ENCODE data around the gene CEP112.

Gene CEP112

DNA sequence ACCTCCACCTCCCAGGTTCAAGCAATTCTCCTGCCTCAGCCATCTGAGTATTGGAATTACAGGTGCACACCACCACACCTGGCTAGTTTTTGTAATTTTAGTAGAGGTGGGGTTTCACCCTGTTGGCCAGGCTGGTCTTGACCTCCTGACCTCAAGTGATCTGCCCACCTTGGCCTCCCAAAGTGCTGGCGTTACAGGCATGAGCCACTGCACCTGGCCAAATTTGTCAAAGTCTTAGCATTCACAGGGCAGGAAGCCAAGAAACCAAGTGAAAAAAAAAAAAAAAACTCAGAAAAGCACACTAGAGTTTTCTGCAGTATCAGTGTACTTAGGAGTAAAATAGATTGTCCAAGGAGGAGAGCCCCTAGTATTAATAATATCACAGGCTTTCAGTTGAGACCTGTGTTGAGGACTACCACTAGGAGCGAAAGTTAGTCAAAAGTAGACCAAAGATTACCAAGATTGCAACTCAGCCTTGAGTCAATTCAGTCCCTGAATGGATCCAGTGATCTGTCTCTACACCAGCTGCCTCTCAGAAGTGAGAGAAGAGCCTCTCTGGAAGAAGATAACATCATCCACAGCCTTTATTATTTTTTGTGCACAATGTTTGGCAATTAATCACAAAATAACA, 159.7 kb downstream of the CEP112 start:
- H3K9me3 ChIP-seq (ENCODE audit: severe bottlenecking), result no peaks in the 10 kb centered on the region
- TF ChIP-seq, protein P1, sequence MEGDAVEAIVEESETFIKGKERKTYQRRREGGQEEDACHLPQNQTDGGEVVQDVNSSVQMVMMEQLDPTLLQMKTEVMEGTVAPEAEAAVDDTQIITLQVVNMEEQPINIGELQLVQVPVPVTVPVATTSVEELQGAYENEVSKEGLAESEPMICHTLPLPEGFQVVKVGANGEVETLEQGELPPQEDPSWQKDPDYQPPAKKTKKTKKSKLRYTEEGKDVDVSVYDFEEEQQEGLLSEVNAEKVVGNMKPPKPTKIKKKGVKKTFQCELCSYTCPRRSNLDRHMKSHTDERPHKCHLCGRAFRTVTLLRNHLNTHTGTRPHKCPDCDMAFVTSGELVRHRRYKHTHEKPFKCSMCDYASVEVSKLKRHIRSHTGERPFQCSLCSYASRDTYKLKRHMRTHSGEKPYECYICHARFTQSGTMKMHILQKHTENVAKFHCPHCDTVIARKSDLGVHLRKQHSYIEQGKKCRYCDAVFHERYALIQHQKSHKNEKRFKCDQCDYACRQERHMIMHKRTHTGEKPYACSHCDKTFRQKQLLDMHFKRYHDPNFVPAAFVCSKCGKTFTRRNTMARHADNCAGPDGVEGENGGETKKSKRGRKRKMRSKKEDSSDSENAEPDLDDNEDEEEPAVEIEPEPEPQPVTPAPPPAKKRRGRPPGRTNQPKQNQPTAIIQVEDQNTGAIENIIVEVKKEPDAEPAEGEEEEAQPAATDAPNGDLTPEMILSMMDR (IDR thresholded peaks at IDR 0.05; ENCODE audit: low read depth, low read length), result no peak

DNA sequence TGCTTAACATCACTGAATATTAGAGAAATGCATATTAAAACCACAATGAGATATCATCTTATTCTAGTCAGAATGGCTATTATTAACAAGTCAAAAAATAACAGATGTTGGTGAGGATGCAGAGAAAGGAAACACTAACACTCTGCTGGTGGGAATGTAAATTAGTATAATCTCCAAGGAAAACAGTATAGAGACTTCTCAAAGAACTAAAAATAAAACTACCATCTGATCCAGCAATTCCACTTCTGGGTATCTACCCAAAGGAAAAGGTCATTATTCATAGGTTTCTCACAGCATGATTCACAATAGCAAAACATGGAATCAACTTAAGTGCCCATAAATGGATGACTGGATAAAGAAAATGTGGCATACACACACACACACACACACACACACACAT, 166.4 kb downstream of the CEP112 start:
- H3K9me3 ChIP-seq (ENCODE audit: severe bottlenecking), result no peaks in the 10 kb centered on the region
- no peak overlapping the region for H3K4me3 ChIP-seq (ENCODE audit: low read depth, low read length)
- TF ChIP-seq, protein P1 (IDR thresholded peaks at IDR 0.05; ENCODE audit: low read depth, low read length), result no peak
- DNase-seq, result no peak
- no peaks in the 10 kb centered on the region; the same call in 1 of the 2 replicates for H3K36me3 ChIP-seq
- no peak overlapping the region for H3K27ac ChIP-seq
- no peaks in the 10 kb centered on the region for H3K27me3 ChIP-seq (ENCODE audit: insufficient read depth, low read depth, severe bottlenecking)

More for the DNA sequence above, 159.7 kb downstream of the CEP112 start:
- no peaks in the 10 kb centered on the region for H3K27me3 ChIP-seq (ENCODE audit: insufficient read depth, low read depth, severe bottlenecking)
- no peak for DNase-seq
- H3K36me3 ChIP-seq, result no peaks in the 10 kb centered on the region
- no peak overlapping the region for H3K27ac ChIP-seq
- no peak overlapping the region for H3K4me3 ChIP-seq (ENCODE audit: low read depth, low read length)

DNA sequence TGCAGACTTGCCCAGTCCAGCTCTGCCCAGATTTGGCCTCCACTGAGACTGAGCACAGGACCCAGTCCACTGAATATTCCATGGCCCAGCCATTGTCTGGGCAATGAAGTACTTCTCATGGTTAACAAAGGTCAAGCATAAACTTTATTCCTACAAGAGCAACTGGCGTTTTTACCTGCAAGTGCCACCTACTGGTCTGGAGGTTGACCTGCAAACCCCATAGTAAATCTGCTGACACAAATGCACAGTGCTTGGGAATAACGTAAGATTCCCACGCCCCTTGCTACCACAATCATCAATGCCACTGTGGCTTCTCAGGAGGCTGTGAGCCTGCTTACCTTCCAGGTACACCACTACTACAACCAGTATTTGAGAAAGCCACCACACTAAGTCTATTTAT, 170.2 kb downstream of the CEP112 start:
- no peak for DNase-seq
- Histone ChIP-seq H3K4me3 (ENCODE audit: low read depth, low read length) (no peak overlapping the region), H3K36me3 (no peaks in the 10 kb centered on the region; the same call in 1 of the 2 replicates), H3K27me3 (ENCODE audit: insufficient read depth, low read depth, severe bottlenecking) (no peaks in the 10 kb centered on the region), H3K27ac (no peak overlapping the region), H3K9me3 (ENCODE audit: severe bottlenecking) (no peaks in the 10 kb centered on the region)
- TF ChIP-seq, protein P1 (IDR thresholded peaks at IDR 0.05; ENCODE audit: low read depth, low read length), result no peak

DNA sequence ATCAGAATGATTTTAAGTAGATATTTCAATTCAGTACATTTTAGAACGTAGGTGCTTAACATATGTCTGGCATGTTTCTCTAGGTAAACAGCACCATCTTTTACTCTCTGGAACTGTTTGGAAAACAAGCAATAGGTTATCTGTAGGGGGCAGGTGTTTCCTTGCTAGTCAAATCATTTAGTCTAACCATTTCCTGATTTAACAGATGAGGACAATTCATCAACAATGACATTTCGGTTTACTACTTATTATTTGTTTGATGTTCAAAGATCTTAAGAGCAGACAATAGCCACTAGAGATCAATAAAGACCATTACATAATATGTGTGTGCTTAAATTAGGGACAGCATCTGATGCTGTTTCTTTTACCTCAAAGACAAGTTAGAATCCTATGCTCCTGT, 173.1 kb downstream of the CEP112 start:
- Histone ChIP-seq H3K27ac (no peak overlapping the region), H3K9me3 (ENCODE audit: severe bottlenecking) (no peaks in the 10 kb centered on the region)

DNA sequence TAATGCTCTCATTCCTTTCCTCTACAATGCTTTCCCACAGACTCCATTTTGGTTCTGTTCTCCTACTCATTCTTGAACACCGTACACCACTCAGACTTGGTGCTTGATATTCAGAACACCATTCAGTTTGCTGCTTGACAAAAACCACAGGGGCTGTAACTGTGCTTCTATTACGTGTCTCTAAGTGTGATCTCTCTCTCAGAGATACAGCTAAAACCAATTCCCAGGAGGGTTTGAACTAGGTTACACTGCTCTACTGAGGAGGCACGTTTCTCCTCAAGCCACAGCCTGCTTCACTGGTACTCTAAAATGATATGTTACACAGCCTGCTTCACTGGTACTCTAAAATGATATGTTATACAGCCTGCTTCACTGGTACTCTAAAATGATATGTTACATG, 175.7 kb downstream of the CEP112 start:
- no peaks in the 10 kb centered on the region for H3K9me3 ChIP-seq (ENCODE audit: severe bottlenecking)
- TF ChIP-seq, protein P1 (IDR thresholded peaks at IDR 0.05; ENCODE audit: low read depth, low read length), result no peak
- H3K4me3 ChIP-seq (ENCODE audit: low read depth, low read length), result no peak overlapping the region
- no peaks in the 10 kb centered on the region for H3K27me3 ChIP-seq (ENCODE audit: insufficient read depth, low read depth, severe bottlenecking)
- no peak for DNase-seq
- no peak overlapping the region for H3K27ac ChIP-seq
- H3K36me3 ChIP-seq, result no peaks in the 10 kb centered on the region

More for the DNA sequence above, 173.1 kb downstream of the CEP112 start:
- TF ChIP-seq, protein P1 (IDR thresholded peaks at IDR 0.05; ENCODE audit: low read depth, low read length), result no peak
- no peaks in the 10 kb centered on the region for H3K27me3 ChIP-seq (ENCODE audit: insufficient read depth, low read depth, severe bottlenecking)
- no peak overlapping the region for H3K4me3 ChIP-seq (ENCODE audit: low read depth, low read length)
- no peak for DNase-seq
- no peaks in the 10 kb centered on the region for H3K36me3 ChIP-seq

DNA sequence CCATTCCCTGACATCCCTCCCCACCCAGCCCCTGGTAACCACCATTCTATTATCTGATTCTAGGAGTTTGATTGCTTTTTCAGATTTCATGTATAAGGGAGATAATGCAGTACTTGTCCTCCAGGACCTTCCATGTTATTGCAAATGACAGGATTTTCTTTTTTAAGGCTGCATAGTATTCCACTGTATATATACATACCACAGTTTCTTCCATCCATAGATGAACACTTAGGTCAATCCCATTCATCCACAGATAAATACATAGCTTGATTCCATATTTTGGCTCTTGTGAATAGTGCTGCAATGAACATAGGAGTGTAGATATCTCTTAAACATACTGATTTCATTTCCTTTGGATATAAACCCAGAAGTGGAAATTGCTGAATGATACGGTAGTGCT, 183.3 kb downstream of the CEP112 start:
- Histone ChIP-seq H3K27me3 (ENCODE audit: insufficient read depth, low read depth, severe bottlenecking) (no peaks in the 10 kb centered on the region), H3K36me3 (no peaks in the 10 kb centered on the region), H3K27ac (no peak overlapping the region), H3K9me3 (ENCODE audit: severe bottlenecking) (no peaks in the 10 kb centered on the region), H3K4me3 (ENCODE audit: low read depth, low read length) (no peak overlapping the region)
- TF ChIP-seq, protein P1 (IDR thresholded peaks at IDR 0.05; ENCODE audit: low read depth, low read length), result no peak
- DNase-seq, result no peak
